ENCODE measurements around the gene RFX7.
A peak's percentile ranks its signal among the peaks of the same experiment; 100 is the strongest.

The RFX7 gene

GRCh38 chr15:56244038-56244810 lies 545 bp upstream of the RFX7 start:
- peak; percentile 12 for DNase-seq

GRCh38 chr15:56242576-56243162 lies 1.0 kb downstream of the RFX7 start:
- DNase-seq = no peak

- DNase-seq = no peak
Observed at GRCh38 chr15:56241374-56242105, 2.1 kb downstream of the RFX7 start.

- DNase-seq = no peak
Observed at GRCh38 chr15:56240390-56240789, 3.3 kb downstream of the RFX7 start.

GRCh38 chr15:56236197-56236596 lies 7.5 kb downstream of the RFX7 start:
- DNase-seq = no peak

GRCh38 chr15:56234804-56235203 lies 8.9 kb downstream of the RFX7 start:
- no peak for DNase-seq

GRCh38 chr15:56233549-56233948 lies 10.1 kb downstream of the RFX7 start:
- DNase-seq = no peak

GRCh38 chr15:56232058-56232457 lies 11.6 kb downstream of the RFX7 start:
- no peak for DNase-seq

GRCh38 chr15:56228854-56229253 lies 14.8 kb downstream of the RFX7 start:
- no peak for DNase-seq

GRCh38 chr15:56228352-56228751 lies 15.3 kb downstream of the RFX7 start:
- DNase-seq = no peak

GRCh38 chr15:56227780-56228179 lies 15.9 kb downstream of the RFX7 start:
- DNase-seq = no peak

- no peak for DNase-seq
Observed at GRCh38 chr15:56227306-56227705, 16.4 kb downstream of the RFX7 start.

GRCh38 chr15:56225520-56225919 lies 18.2 kb downstream of the RFX7 start:
- DNase-seq = no peak

GRCh38 chr15:56222302-56222701 lies 21.4 kb downstream of the RFX7 start:
- DNase-seq = no peak

- DNase-seq = no peak
Observed at GRCh38 chr15:56217341-56217740, 26.3 kb downstream of the RFX7 start.

- DNase-seq = no peak
Observed at GRCh38 chr15:56215769-56216168, 27.9 kb downstream of the RFX7 start.

GRCh38 chr15:56211960-56212550 lies 31.6 kb downstream of the RFX7 start:
- DNase-seq = no peak

GRCh38 chr15:56211064-56211463 lies 32.6 kb downstream of the RFX7 start:
- no peak for DNase-seq

GRCh38 chr15:56208641-56209155 lies 35.0 kb downstream of the RFX7 start:
- no peak for DNase-seq

- DNase-seq = no peak
Observed at GRCh38 chr15:56208185-56208584, 35.5 kb downstream of the RFX7 start.

GRCh38 chr15:56207711-56208110 lies 36.0 kb downstream of the RFX7 start:
- no peak for DNase-seq

- no peak for DNase-seq
Observed at GRCh38 chr15:56207092-56207491, 36.6 kb downstream of the RFX7 start.

Data from activated effector memory CD4-positive, alpha-beta T cell treated with Interleukin-2 at 50 U/mL for 16 hours (primary cell).